GM21515 (cell line): Measurements from ENCODE around the gene SYNE3.
"Not testable (repeated sequence)": the region's sequence is repeated elsewhere in the genome, so short reads cannot be mapped to it uniquely, and the experiment has no call there.

Source experiments
- ATAC-seq: cut with Tn5 transposase; IDR thresholded peaks from one replicate; pipeline ENCODE4 v1.9.1; 2021; ENCODE audit not compliant: unreplicated experiment

Gene SYNE3

DNA sequence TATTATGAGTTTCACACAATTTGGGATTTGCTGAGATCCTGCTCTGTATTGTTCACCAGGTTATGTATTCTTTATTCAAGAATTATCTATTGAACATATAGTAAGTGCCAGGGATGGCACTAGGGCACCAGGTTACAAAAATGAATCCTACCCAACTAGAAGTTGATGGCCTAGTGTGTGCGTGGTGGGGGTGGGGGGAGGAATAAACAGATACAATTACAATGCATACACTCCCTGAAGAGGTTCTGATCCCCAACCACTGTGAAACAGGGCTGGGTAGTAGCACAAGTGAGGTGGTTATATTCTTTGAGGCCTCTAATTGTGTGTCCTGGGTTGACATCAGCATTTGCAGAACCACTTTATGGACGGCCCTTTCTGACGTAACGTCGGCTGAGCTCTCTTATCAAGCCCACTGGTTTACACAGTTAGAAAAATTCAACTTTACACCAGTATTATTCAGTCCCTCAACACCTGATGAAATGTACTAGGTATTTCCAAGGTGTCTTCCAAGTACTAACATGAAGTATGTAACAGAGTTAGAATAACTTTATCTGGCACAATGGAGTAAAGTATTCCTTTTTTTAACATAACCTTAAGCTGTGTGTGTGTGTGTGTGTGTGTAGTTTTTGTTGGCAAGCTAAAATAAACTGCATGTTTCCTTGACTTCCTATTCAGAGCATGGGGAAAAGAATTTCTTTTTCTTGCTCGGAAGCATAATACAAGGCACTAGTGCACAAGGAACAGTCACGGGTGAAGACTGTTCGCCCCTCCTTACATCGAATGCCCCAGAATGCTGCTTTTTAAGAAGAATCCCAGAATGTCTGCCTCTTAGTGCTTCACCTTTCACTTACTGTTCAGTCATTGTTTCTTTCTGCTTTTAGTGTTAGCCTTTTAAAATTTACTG lies 10.3 kb upstream of the SYNE3 start:
- ATAC-seq, result no peak

DNA sequence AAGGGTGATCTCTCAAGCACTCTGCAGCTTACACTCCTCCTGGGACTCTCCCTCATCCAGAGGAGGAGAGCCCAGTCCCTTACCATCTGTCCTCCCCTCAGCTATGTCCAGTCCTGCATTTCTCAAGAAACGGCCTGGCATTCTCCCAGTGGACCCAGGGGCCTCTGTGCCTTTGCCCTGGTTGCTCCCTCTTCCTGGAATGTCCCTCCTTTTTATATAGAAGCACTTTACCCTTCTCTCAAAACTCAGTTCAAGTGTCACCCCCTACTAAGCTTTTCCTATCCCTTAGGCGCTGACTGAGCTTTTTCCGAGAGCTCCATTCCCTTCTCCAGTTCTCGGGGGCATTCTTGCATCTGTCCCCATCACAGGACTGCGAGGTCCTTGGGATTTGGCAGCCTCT lies 9.5 kb upstream of the SYNE3 start:
- ATAC-seq, result no peak

DNA sequence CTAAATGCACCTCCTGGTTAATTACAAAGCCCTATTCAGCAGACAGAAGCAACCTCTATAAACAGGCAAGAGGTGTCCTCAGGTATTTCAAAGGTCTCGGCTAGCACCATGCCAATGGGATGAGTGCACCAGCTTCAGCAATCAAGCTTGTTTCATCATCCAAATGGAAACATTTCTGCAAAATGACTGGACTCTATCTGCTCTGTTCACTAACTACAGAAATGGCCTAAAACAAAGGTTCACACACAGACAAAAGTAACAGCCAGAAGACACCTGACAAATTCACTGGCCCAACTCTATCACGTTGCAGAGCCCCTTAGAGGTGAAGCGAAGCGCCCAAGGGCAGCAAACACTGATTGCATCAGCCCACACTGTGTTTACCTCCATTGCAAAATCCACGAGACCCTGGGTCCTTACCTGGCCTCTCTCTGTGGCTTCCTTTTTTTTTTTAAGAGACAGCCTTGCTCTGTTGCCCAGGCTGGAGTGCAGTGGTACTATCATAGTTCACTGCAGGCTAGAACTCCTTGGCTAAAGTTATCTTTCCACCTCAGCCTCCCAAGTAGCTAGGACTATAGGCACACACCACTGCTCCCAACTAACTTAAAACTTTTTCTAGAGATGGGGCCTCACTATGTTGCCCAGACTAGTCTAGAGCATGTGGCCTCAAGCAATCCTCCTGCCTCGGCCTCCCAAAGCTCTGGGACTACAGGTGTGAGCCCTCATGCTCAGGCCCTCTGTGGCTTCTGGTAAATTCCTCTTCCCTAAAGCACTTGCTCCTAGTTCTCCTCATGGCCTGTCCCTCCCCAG lies 8.5 kb upstream of the SYNE3 start:
- no peak for ATAC-seq

DNA sequence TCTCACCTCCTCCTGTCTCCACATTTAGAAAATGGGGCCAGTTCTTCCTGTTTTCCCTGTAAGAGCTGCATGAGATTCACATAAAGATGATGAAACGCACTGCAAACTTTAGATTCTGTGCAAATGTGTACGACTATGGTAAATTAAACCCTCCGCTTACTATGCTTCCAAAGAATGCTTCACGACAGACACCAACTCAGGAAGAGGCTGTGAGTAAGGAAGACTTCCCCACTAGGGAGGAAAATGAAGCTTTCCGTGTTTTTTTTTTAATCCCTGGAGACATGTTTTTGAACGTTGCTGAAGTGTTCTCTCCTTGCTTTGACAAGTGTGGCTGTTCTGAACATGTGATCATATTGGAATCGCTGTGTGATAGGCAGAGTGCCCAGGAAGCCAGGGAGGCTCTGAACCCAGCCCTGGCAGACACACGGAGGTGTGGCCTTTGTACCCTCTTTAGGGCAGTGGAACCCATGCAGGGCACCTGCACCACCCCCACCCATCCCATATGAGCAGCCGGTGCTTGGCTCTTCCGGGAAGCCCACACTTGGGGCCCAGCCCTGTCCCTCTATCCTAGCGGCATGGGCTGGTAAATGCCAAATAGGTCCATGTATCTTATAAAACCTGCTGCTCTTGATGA lies 7.5 kb upstream of the SYNE3 start:
- ATAC-seq, result no peak

DNA sequence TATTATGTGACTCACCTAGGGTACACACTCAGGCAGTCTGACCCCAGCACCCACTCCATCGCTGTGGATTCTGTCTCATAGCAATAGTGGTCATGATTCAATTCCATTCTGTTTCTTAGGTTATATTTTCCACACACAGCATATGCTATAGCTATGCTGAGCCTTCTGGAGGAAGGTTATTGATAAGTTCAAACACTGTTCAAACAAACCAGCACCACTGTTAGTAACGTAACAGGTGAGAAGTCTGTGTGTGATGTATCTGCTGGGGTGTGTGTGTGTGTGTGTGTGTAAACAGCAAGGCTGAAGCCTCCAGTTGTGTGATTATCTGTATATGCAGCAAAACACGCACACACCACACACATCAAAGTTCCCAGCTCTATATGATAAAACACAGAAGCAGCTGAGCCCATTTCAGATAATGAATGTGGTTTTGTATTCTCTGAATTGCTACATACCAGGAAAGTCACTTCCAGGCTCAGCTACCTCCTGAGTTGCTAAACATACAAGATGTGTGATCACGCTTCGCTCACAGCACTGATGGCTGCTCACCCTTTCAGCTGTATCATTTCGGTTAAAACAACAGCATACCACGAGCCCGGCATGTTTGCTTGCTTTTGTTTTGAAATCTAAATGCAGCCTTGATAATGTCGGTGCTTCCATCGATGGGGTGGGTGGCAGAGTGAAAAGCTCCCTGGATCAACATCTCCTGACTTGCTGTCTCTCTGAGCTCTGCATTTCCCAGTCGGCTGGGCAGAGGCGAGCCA lies 6.8 kb upstream of the SYNE3 start:
- ATAC-seq, result no peak

DNA sequence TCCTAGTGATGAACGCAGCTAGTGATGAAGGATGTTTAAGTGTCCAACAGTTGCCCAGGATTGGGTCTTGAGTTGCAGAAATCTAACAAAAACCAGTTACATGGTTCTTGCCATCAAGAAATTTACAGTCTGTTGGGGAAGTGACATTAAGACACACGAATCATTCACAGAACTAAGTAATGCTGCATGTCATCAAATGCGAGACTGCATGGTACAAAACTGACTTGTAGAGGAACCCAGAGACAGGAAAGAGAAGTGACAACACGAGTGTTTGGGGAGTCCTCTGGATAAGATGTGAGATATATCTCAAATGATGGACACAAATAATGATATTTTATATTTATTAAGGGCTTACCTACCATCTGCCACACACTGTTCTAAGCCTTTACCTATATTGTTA lies 6.1 kb upstream of the SYNE3 start:
- ATAC-seq, result no peak

DNA sequence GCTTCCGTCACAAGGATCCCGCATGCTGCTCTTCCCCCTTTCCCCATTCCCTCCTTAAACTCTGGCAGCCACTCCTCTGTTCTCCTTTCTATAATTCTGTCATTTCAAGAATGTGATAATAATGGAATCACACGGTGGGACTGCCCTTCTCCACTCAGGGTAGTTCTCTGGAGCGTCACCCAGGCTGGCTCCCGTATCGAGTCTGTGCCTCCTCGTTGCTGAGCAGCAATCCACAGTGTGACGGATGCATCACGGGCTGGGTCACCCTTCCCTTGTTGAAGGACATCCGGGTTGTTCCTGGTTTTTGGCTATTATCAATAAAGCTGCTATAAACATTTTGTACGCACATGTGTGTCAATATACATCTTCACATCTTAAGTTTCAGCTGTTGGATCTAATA lies 5.7 kb upstream of the SYNE3 start:
- no peak for ATAC-seq

DNA sequence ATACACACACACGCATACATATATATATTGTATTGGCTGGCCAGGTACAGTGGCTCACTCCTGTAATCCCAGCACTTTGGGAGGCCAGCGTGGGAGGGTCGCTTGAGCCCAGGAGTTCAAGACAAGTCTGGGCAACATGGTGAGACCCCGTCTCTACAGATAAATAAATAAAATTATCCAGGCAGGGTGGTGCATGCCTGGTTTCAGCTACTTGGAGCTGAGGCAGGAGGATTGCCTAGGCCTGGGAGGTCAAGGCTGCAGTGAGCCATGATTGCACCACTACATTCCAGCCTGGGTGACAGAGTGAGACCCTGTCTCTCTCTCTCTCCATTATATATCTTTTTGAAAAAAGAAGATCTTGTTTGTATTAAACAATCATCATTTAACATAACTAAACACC lies 4.6 kb upstream of the SYNE3 start:
- ATAC-seq, result no peak

DNA sequence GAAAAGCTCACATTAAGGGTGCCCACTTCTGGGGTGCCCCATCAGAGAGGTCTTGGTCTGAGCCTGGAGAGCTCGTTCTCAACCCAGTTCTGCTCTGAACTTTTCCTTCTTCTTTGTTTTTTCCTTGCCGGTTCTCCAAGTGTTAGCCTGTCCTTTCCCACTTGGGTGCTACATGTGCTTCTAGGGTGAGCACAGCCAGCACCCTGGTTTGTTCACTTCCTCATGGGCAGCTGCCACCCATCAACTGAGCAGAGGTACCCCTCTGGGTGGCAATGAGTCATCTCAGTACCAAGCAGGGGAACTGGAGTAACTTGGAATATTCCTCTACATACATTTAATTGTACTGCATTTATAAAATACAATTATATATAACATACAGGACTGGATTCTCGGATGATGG lies 3.9 kb upstream of the SYNE3 start:
- ATAC-seq, result no peak

DNA sequence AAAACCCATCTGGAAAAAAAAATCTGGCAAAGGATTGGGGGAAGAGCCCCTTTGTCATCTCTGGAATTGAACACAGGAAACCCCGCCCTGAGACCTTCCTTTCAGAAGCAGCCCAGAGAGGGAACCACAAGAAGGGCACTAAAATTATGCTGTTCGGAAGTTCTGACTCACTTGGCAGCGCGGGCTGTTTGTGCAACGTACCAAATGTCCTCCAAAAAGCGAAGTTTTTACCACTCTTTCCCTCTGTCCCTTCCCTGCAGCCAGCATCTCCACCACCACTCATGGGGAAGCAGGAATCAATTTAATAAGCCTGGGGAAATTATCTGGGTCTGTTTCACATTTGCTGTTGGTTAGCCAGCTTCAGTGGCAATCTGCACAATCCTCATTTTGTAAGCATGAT lies 3.2 kb upstream of the SYNE3 start:
- ATAC-seq, result no peak

DNA sequence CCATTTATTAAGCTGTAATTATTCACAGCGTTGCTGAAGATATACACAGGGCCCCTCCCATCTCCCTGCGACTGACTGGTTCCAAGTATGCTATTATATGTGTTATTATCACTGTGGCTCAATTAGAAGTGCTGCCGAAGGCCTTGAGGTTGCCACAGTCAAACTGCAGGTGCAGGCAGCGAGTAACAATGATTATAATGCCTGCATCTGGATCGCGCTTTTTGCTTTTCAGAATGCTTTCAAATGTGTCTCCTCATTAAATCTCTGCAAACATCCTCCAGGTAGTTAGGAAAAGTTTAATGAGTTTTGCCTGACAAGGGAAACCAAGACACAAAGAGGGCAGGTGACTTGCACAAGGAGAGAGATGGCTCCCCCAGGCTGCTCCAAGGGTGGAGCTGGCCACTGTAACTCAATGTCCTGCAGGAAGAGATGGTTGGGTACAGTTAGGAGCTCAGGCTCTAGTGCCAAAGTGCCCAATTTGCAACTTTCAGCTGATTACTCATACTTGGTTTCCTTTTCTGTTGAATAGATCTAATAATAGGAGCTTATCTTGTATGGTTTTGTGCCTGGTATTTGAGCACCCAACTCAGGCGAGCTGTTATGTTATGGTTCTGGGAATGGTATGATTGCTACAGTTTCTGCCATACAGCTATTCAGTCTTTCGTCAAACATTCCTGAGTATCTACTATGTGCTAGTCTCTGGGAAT lies 1.7 kb upstream of the SYNE3 start:
- no peak for ATAC-seq

DNA sequence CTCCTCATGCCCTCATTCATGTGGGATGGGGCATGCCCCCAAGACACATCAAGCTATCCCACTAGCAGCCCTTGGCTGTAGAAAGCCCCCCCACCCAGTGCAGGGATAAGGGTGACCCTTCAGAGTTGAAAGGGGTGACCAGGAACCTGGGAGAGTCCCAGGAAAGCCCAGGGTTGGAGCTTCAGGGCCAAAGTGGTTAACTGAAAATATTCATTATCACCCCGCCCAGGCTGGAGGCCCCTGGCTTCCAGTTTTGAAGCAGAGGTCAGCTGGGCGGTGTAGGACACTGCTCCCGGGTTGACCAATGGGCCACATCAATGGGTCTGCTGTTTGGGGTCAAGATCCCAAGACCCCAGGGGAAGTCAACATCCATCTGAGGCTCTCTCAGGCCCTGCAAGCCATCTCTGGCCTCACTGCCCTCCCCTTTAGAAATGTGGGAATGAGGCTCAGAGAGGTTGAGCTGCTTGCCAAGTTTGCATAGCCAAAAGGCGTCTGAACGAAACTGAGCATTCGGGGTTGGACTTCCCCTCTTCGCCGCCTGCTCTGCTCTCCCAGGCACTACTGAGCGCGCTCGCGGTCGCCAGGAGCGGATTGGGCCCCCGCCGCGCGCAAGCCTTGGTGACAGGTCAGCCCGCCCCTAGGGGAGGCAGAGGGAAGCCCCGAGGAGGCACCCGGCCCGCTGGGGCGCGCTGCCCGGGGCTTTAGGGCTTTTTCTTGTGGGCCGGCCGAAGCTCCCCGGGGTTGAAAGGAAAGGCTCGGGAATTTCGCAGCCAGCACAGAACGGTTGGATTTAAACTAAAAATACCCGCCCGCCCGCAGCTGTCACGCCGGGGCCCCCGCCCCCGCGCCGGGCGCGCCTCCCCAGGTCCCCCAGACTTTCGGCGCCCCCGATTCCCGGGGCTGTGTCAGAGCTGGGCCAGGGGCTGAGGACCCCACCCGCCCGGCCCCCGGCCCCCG lies 576 bp downstream of the SYNE3 start:
- peak; percentile 83 for ATAC-seq

DNA sequence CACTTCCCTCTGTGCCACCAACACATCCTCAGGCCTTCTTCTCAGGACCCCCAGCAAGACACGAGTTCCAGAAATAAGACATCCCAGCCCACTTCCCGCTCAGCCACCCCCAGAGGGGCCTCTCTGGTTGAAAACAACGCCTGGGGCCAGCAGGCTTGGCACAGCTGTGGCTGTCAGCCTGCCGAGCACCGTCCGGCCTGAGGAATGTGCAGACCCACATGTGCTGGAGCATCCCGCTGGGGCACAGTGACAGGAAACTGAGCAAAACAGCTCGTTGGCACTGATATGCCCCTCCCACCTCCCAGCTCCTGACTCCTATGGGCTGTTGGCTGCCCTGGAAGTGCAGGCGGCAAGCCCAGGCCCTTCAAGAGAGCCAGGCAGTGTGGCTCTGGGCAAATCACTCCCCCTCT lies 1.4 kb downstream of the SYNE3 start:
- no peak for ATAC-seq

DNA sequence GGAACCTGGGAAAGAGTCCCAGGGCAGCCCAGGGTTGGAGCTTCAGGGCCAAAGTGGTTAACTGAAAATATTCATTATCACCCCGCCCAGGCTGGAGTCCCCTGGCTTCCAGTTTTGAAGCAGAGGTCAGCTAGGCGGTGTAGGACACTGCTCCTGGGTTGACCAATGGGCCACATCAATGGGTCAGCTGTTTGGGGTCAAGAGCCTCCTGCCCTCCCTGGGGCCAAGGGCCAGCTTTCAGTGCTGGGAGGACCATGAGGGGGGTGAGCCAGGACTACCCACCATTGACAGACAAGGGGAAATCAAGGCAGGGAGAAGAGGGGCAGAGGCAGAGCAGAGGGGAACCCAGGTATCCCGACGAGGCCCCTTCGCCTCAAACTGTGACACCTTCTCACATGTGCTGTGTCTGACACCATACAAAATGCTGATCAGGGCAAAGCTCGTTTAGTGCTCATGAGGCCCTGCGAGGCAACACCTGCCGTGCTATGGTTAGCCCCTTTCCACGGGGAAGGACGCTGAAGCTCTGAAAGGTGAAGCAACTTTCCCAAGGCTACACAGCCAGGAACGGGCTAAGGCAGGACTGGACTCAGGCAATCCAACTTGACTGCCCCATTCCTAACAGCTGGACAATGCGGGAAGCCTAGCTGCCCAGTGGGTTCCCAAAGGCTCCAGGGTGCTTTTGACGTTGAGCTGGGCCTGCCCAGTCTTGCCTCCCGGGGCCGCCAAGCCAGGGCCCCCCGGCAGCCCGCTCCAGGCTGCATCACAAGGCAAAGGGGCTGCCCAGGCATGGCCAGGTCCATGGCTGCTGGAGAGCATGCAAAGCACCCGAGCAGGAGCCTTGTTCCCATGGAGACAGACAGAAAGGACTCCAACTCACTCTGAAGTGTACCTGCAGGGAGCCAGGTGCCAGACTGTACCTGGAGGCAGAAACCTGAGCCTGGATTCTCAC lies 2.0 kb downstream of the SYNE3 start:
- ATAC-seq, result no peak

DNA sequence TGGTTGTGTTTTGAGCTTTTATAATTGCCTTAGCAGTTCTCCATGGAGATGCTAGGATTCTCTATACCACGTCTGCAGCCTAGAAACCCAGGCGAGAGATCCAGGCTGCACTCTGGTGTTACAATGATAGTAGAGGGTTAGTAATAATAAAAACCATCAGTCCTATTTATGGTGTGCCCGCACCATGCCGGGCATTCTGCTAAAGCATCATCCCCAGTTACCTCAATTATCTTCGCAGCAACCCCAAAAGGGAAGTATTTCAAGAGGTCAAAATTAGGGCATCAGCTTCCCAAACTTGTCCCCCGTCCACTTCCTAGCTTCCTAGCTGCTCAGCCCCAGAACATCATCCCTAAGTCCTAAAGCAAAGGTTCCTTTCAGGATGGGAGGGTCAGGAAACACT lies 3.2 kb downstream of the SYNE3 start:
- ATAC-seq, result no peak

DNA sequence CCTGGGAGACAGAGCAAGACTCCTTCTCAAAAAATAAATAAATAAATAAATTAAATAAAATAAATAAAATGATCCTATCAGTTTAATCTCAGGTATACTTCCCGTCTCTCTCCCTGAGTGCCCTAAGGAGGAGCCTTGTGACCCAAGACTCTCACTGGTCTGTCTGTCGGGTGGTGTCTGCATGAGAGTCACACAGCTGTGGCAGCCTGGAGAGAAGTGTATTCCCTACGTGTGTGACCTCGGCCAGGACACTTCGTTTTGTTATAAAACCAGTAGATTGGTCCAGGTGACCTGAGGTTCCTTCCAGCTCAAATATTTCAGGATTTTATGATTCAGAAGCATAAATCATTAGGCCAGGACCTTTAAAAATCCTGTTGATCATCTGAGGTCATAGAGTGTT lies 4.8 kb downstream of the SYNE3 start:
- ATAC-seq, result no peak

DNA sequence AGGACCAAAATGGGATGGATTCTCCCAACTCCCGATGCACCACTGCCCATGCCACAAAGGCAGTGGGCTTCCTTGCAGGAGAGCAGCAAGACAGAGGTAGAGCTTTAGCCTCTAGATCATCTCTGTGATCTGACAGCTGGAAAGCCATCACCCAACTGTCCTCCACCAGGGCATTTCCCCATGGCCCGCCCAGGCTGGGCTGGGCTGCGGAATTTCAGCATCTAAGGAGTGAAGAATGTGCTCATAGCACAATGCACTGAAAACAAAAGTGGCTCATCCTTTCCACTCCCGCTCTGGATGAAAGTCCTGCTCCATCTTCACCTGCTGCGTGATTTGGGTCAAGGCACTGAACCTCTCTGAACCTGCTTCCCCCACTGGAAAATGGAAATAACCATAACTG lies 5.6 kb downstream of the SYNE3 start:
- no peak for ATAC-seq

DNA sequence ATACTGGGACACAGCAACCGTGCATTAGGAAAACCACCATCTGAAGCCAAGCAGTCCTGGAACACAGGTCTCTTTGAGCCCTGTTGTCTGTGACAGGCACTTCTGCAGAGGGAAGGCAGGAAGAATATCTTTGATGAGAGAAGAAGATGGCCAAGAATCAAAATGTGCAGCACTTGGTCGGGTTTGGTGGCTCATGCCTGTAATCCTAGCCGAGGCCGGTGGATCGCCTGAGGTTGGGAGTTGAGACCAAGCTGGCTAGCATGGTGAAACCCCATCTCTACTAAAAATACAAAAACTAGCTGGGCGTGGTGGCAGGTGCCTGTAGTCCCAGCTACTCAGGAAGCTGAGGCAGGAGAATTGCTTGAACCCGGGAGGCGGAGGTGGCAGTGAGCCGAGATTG lies 6.1 kb downstream of the SYNE3 start:
- ATAC-seq, result not testable (repeated sequence)
